Measurements from ENCODE around the gene RNF31. TPM values are rescaled to one million over a fixed set of nuclear protein-coding genes. Genes with fewer than 3 reads are reported as not detected.

The RNF31 gene
- total RNA-seq, 1 experiment from 2014 or later: 48.6 TPM

- in situ Hi-C loops (cut with HindIII; ENCODE audit: low pct_unique_long_range_greater_than_20kb, low sequenced_read_pairs): no loop called here
- H3K27me3 ChIP-seq (ENCODE audit: control insufficient read depth, insufficient read depth, low read length): no peaks in the 10 kb centered on the region
- POLR2A ChIA-PET: no interaction called here
- DNase-seq (ENCODE audit: low read depth, low spot score): no peak
- ATAC-seq: no peak
- BruUV-seq (replicated peaks): TSS peak; percentile 78
- TF ChIP-seq POLR2AphosphoS5 (IDR thresholded peaks at IDR 0.05; ENCODE audit: low read depth, low read length): no peak
- no peak for TF ChIP-seq TCF7L2 (IDR thresholded peaks at IDR 0.05; ENCODE audit: low read depth, low read length)
- TF ChIP-seq SIN3A (IDR thresholded peaks at IDR 0.05; ENCODE audit: borderline replicate concordance, insufficient read depth, low read depth, low read length): no peak
- TF ChIP-seq CTCF (IDR thresholded peaks at IDR 0.05): no peak
- intact Hi-C loops (cut with micrococcal nuclease; ENCODE audit: unreplicated experiment): no loop called here
- H3K27ac ChIP-seq (ENCODE audit: low read length): peak overlapping the region; percentile 94
- CTCF ChIA-PET: interaction anchor here (1.4 kb wide), 1 partner anchor 37 kb away, joined by 3 read pairs; no protein-coding TSS in a partner anchor
- H3K9me3 ChIP-seq (ENCODE audit: control insufficient read depth, insufficient read depth, low read depth, low read length): no peaks in the 10 kb centered on the region
- peaks cover 3% of the 10 kb centered on the region for H3K36me3 ChIP-seq (ENCODE audit: control insufficient read depth, insufficient read depth, low read length)
- H3K4me1 ChIP-seq (ENCODE audit: control insufficient read depth, insufficient read depth, low read length): peaks cover 6% of the 10 kb centered on the region; the same call in 1 of the 2 replicates
- peak overlapping the region; percentile 87 to 96 for H3K4me3 ChIP-seq (ENCODE audit: low read depth in 2 of 2, low read length in 2 of 2)
These were observed 1.4 kb upstream of the RNF31 start for GRCh38 chr14:24145690-24146452.

- Histone ChIP-seq H3K27me3 (ENCODE audit: control insufficient read depth, insufficient read depth, low read length) (no peaks in the 10 kb centered on the region), H3K36me3 (ENCODE audit: control insufficient read depth, insufficient read depth, low read length) (peaks cover 3% of the 10 kb centered on the region), H3K27ac (ENCODE audit: low read length) (peak within 1 kb of the TSS; percentile 94), H3K4me3 (ENCODE audit: low read depth in 2 of 2, low read length in 2 of 2) (peak within 1 kb of the TSS; percentile 87 to 96), H3K9me3 (ENCODE audit: control insufficient read depth, insufficient read depth, low read depth, low read length) (no peaks in the 10 kb centered on the region), H3K4me1 (ENCODE audit: control insufficient read depth, insufficient read depth, low read length) (peaks cover 6% of the 10 kb centered on the region; the same call in 1 of the 2 replicates)
- intact Hi-C loops (cut with micrococcal nuclease; ENCODE audit: unreplicated experiment) (no loop called here), in situ Hi-C loops (cut with HindIII; ENCODE audit: low pct_unique_long_range_greater_than_20kb, low sequenced_read_pairs) (no loop called here)
- ChIA-PET CTCF (interaction anchor here (1.4 kb wide), 1 partner anchor 38 kb away, joined by 3 read pairs; no protein-coding TSS in a partner anchor), POLR2A (interaction anchor here (0.9 to 1.0 kb wide), 2 partner anchors 9 to 32 kb away, joined by 3 to 5 read pairs; partner anchors contain the start of genes DCAF11 and NRL)
- DNase-seq (ENCODE audit: low read depth, low spot score): peak; percentile 38
- peak; percentile 88 for ATAC-seq
- BruUV-seq (replicated peaks): no TSS peak
- no peak for TF ChIP-seq POLR2AphosphoS5 (IDR thresholded peaks at IDR 0.05; ENCODE audit: low read depth, low read length)
- TF ChIP-seq CTCF (IDR thresholded peaks at IDR 0.05): no peak
- TF ChIP-seq TCF7L2 (IDR thresholded peaks at IDR 0.05; ENCODE audit: low read depth, low read length): no peak
- TF ChIP-seq REST (IDR thresholded peaks at IDR 0.05; ENCODE audit: insufficient read depth in 1 of 2, low read depth in 2 of 2, low read length in 1 of 2): no peak
- no peak for TF ChIP-seq SIN3A (IDR thresholded peaks at IDR 0.05; ENCODE audit: borderline replicate concordance, insufficient read depth, low read depth, low read length)
These were observed 783 bp upstream of the RNF31 start, which contains the start of gene PSME2 for GRCh38 chr14:24146453-24146977. TSS of gene PSME2 (minus strand) at chr14:24146610. CDS start at chr14:24146581, 29 bp downstream.
